DND-41 (cell line): ENCODE measurements around the gene PKD1.

ENCODE experiments used
- ATAC-seq: fragments of 200-7000 bp; cut with Tn5 transposase; 3 replicates; pipeline ENCODE4 v1.9.1; 2021; ENCODE audit warnings: low read depth; ENCODE audit not compliant: insufficient read depth
- DNase-seq: peaks from one replicate; pipeline ENCODE4 v3.0.0-alpha.2; 2020
- H2AFZ ChIP-seq: 2 replicates; pipeline ENCODE4 v1.6.0; 2012; ENCODE audit warnings: low read depth, low read length
- H3K27ac ChIP-seq: 2 replicates; pipeline ENCODE4 v1.5.1; 2012; ENCODE audit warnings: low read length, inconsistent platforms
- H3K27me3 ChIP-seq: fragments of 200-600 bp; sonication (generic); 2 replicates; pipeline ENCODE4 v1.6.0; 2012; ENCODE audit warnings: low read length, mild to moderate bottlenecking, inconsistent platforms; ENCODE audit not compliant: insufficient read depth, poor library complexity
- H3K36me3 ChIP-seq: 2 replicates; pipeline ENCODE4 v1.5.1; 2012; ENCODE audit warnings: low read length, inconsistent platforms; ENCODE audit not compliant: insufficient read depth
- H3K4me1 ChIP-seq: 2 replicates; pipeline ENCODE4 v1.5.1; 2012; ENCODE audit warnings: mild to moderate bottlenecking, low read length; ENCODE audit not compliant: insufficient read depth
- H3K4me2 ChIP-seq: 2 replicates; pipeline ENCODE4 v1.6.0; 2012; ENCODE audit warnings: mild to moderate bottlenecking, moderate library complexity, low read length, inconsistent platforms; ENCODE audit not compliant: insufficient read depth
- H3K4me3 ChIP-seq, 2 experiments: fragments of 200-600 bp in 1 of 2; shearing (Covaris generic) in 1 of 2; 2 replicates each; pipeline ENCODE4 v1.5.1; 2012 to 2016; ENCODE audit warnings: inconsistent platforms in 2 of 2, low read length in 2 of 2, mild to moderate bottlenecking in 2 of 2, low read depth in 1 of 2, moderate library complexity in 1 of 2
- H3K79me2 ChIP-seq: 2 replicates; pipeline ENCODE4 v1.6.0; 2012; ENCODE audit warnings: low read length, inconsistent platforms; ENCODE audit not compliant: insufficient read depth
- H3K9ac ChIP-seq: 2 replicates; pipeline ENCODE4 v1.6.0; 2012; ENCODE audit warnings: low read depth, mild to moderate bottlenecking, inconsistent platforms, low read length, moderate library complexity
- H3K9me3 ChIP-seq: 2 replicates; pipeline ENCODE4 v1.5.1; 2012; ENCODE audit warnings: low read length, moderate library complexity, mild to moderate bottlenecking, inconsistent platforms; ENCODE audit not compliant: insufficient read depth, severe bottlenecking
- H4K20me1 ChIP-seq: 2 replicates; pipeline ENCODE4 v1.6.0; 2012; ENCODE audit warnings: low read length; ENCODE audit not compliant: insufficient read depth
- EZH2 ChIP-seq: IDR thresholded peaks from 3 replicates; pipeline ENCODE4 v1.6.1; 2012; ENCODE audit warnings: borderline replicate concordance, low read depth, mild to moderate bottlenecking, moderate library complexity, low read length, inconsistent platforms; ENCODE audit not compliant: severe bottlenecking
- TF ChIP-seq, protein P1 (sequence below): IDR thresholded peaks from 2 replicates; pipeline ENCODE4 v1.5.1; 2012; ENCODE audit warnings: borderline replicate concordance, low read length, moderate library complexity, mild to moderate bottlenecking; ENCODE audit not compliant: poor library complexity, severe bottlenecking; ENCODE audit errors: extremely low read depth

Gene PKD1

DNA sequence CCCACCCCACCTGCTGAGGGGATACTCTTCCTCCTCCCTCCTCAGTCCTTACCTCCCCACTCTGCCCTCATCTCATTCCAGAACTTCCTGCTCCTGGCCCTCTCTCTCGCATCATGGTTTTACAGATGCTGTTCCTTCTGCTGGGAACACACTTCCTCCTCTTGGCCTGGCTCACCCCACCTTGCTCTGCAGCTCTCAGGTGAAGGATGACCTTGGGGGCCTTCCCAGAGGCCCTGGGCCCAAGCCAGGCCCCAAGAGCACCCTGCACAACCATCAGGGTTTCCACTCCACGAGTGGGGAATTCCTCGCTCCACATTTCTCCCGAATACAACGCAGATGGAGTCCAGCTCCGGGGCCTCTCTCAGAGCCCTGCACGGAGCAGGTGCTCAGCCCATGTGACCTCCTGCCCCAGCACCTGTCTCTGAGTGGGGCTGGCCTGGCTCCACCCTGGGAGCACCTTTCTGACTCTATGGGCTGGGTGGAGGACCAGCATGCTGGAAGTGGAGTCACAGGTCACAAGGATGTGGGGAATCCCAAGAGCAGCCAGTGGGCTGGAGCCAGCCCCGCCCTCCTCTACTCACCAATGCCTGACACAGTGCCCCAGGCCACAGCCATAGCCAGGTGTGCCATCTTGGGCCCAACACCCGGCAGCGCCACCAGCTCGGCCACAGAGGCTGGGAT lies 92.6 kb downstream of the PKD1 start:
- Histone ChIP-seq H3K27me3 (no peaks in the 10 kb centered on the region), H3K9ac (no peak overlapping the region), H3K4me1 (peaks cover 17% of the 10 kb centered on the region), H2AFZ (no peak overlapping the region), H3K4me2 (no peak overlapping the region), H3K79me2 (peaks cover 21% of the 10 kb centered on the region), H3K27ac (no peak overlapping the region), H3K4me3 (no peak overlapping the region), H4K20me1 (0 out of 2 replicates have a peak, but pooled peaks cover 2% of the 10 kb centered on the region), H3K9me3 (no peaks in the 10 kb centered on the region), H3K36me3 (peaks cover 30% of the 10 kb centered on the region)
- DNase-seq (no peak), ATAC-seq (no peak)
- TF ChIP-seq, protein P1, sequence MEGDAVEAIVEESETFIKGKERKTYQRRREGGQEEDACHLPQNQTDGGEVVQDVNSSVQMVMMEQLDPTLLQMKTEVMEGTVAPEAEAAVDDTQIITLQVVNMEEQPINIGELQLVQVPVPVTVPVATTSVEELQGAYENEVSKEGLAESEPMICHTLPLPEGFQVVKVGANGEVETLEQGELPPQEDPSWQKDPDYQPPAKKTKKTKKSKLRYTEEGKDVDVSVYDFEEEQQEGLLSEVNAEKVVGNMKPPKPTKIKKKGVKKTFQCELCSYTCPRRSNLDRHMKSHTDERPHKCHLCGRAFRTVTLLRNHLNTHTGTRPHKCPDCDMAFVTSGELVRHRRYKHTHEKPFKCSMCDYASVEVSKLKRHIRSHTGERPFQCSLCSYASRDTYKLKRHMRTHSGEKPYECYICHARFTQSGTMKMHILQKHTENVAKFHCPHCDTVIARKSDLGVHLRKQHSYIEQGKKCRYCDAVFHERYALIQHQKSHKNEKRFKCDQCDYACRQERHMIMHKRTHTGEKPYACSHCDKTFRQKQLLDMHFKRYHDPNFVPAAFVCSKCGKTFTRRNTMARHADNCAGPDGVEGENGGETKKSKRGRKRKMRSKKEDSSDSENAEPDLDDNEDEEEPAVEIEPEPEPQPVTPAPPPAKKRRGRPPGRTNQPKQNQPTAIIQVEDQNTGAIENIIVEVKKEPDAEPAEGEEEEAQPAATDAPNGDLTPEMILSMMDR: no peak
- TF ChIP-seq EZH2: no peak

DNA sequence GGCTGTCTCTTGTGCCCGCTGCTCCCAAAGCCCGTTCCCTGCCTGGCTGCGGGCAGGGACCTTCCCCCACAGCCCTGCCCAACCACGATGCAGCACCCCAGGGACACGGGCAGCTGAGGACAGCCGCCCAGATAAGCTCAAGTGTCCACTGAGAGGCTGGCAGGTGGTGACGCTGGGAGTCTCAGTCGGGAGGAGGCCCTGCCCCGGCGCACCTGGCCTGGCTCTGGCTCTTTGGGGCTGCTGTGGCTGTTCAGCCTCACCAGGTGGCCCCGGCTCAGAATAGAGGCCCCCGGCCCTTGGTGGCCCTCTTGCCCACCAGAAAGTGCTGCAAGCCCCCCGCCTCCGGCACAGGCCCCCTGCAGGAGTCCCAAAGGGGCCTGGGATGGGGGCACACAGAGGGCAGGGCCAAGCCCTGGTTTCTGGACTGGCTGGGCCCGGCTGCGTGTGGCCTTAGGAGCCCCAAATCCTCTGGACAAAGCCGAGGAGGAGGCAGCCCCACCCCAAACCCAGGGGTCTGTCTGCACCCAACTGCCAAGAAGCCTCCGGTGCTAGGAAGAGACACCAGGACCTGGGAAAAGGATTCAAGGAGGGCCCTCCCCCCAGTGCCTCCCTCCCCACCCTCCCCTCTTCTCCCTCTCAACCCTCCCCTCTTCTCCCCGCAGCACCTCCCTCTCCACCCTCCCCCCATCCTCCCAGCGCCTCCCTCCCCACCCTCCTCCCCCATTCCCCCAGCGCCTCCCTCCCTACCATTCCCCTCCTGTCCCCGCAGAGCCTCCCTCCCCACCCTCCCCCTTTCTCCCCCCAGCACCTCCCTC lies 93.3 kb downstream of the PKD1 start:
- Histone ChIP-seq H3K4me1 (peaks cover 17% of the 10 kb centered on the region), H3K4me2 (no peak overlapping the region), H3K4me3 (no peak overlapping the region), H3K27me3 (no peaks in the 10 kb centered on the region), H2AFZ (no peak overlapping the region), H3K9ac (no peak overlapping the region), H4K20me1 (0 out of 2 replicates have a peak, but pooled peaks cover 2% of the 10 kb centered on the region), H3K27ac (no peak overlapping the region), H3K79me2 (peaks cover 17% of the 10 kb centered on the region), H3K36me3 (peaks cover 30% of the 10 kb centered on the region), H3K9me3 (no peaks in the 10 kb centered on the region)
- ATAC-seq (no peak), DNase-seq (no peak)
- TF ChIP-seq, protein P1: no peak
- TF ChIP-seq EZH2: no peak

DNA sequence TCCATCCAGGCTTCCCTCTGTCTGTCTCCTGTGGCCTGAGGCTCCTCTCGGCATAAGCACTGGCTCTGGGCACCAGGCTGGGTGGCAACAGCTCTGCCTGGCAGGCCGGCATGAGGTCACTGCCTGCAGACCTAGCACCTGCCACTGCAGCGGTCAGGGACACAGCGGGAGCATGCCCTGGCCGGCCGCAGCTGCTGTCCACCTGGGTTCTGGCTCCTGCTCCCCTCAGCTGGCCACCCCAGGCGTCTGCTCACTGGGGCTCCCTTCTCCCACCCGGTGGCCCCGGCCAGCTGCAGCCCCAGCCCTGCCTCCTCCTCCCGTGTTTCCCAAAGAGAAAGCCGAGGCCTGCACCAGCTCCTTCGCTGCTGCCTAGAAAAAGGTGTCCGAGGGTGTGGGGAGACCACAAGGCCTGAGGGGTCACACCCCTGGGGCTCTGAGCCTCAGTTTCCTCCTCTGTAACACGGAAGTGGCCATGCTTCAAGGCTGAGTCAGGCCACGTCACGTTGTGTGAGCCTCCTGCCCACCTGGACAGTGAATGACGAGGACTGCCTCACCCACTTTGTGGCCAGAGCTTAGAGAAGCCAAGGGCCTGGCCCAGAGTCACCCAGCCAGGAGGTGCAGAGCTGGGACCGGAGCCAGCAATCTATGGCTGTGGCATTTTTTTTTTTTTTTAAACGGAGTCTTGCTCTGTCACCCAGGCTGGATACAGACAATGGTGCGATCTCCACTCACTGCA lies 94.7 kb downstream of the PKD1 start:
- H3K4me3 ChIP-seq: no peak overlapping the region
- peaks cover 3% of the 10 kb centered on the region for H3K4me1 ChIP-seq
- H3K36me3 ChIP-seq: peaks cover 27% of the 10 kb centered on the region
- no peak overlapping the region for H2AFZ ChIP-seq
- ATAC-seq: no peak; the same call in 2 of the 3 replicates
- peaks cover 4% of the 10 kb centered on the region for H3K79me2 ChIP-seq
- H3K27me3 ChIP-seq: no peaks in the 10 kb centered on the region
- no peak overlapping the region for H3K4me2 ChIP-seq
- H3K27ac ChIP-seq: no peak overlapping the region
- no peak for TF ChIP-seq EZH2
- TF ChIP-seq, protein P1: no peak
- no peaks in the 10 kb centered on the region for H3K9me3 ChIP-seq
- 0 out of 2 replicates have a peak, but pooled peaks cover 2% of the 10 kb centered on the region for H4K20me1 ChIP-seq
- DNase-seq: no peak
- no peak overlapping the region for H3K9ac ChIP-seq
